ENCODE measurements around the gene SLC18A3.

The SLC18A3 gene

GRCh38 chr10:49613882-49614241, 3.8 kb downstream of the SLC18A3 start, which contains the start of gene CHAT:
CHAT (plus strand) TSS chr10:49614037; CDS start chr10:49614190, 153 bp downstream.
- Histone ChIP-seq H2BK5ac (ENCODE audit: low read length) (no peak within 1 kb of the TSS), H3K27me3 (ENCODE audit: insufficient read depth, low read length, poor library complexity) (peaks cover 57% of the 10 kb centered on the region), H4K5ac (ENCODE audit: low read length) (no peak within 1 kb of the TSS), H3K23ac (ENCODE audit: low read length) (no peak within 1 kb of the TSS), H3K9ac (ENCODE audit: low read length) (no peak within 1 kb of the TSS), H3K79me1 (ENCODE audit: low read length) (no peaks in the 10 kb centered on the region), H3K4me1 (ENCODE audit: control insufficient read depth, low read depth, low read length) (no peaks in the 10 kb centered on the region), H3K79me2 (ENCODE audit: control insufficient read depth, insufficient read depth, low read length) (no peaks in the 10 kb centered on the region), H2BK15ac (replicated peaks; ENCODE audit: low read depth) (no peak within 1 kb of the TSS), H3K4me3 (ENCODE audit: low read length) (no peak within 1 kb of the TSS), H4K8ac (ENCODE audit: low read depth, low read length) (no peak within 1 kb of the TSS), H2AK5ac (ENCODE audit: low read length) (no peak within 1 kb of the TSS), H3K27ac (ENCODE audit: low read depth, low read length) (no peak within 1 kb of the TSS), H3K56ac (ENCODE audit: low read length) (no peak within 1 kb of the TSS), H3K36me3 (ENCODE audit: control insufficient read depth, insufficient read depth, low read length) (no peaks in the 10 kb centered on the region), H3K18ac (ENCODE audit: low read length) (no peak within 1 kb of the TSS), H2BK120ac (ENCODE audit: low read depth, low read length) (no peak within 1 kb of the TSS), H3K4me2 (ENCODE audit: low read length) (no peak within 1 kb of the TSS), H3K4ac (ENCODE audit: low read depth, low read length) (no peak within 1 kb of the TSS)
- DNase-seq = no peak
- WGBS (ENCODE audit: extremely low coverage, insufficient coverage, low lambda C conversion rate) = no CpG with 5 or more reads among the region's 10 CpGs

DNA sequence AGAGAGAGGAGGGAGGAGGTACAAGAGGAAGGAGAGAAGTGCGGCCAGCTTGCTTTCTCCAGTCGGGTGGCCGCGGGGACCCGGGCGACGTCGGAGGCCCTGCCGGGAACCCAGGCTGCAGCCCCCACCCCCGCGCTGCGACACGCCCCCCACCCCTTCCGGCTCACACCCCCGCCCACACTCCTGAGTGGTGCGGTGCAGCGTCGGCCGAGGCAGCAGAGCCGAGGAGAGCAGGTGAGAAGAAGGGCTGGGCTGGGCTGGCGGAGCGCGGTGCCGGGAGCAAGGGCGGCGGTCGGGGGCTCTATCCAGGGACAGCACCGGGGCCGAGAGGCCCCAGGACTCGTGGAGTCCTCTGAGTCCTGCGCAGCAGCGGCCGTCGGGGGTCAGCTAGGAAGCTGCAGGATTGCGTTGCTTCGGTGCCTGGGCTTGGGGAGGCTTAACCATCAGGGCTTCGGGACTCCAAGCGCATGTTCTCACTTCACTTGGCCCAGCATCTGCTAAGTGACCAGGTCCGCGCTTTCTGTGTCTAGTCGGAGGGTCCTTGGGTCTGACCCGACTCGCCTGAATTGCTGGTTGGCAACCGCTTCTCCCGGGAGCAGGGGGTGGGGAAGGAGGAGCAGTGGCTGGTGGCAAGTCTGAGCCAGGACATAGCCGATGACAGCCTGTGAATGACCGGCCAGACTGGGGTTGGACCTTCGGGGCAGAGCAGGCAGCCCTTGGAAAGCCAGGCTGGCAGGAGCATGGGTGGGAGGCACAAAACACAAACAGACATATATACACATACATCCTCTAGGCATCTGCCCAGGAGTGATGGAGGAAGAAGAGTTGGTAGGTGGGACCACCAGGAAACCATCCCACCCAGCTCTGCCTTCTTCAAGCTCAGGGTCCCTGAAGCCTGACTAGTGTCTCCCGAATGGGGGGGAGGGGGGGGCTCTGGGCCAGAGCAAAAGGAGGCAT, 4.4 kb downstream of the SLC18A3 start:
- Histone ChIP-seq H2BK15ac (replicated peaks; ENCODE audit: low read depth) (no peak overlapping the region), H3K23ac (ENCODE audit: low read length) (no peak overlapping the region), H3K4ac (ENCODE audit: low read depth, low read length) (no peak overlapping the region), H3K9ac (ENCODE audit: low read length) (no peak overlapping the region), H3K27me3 (ENCODE audit: insufficient read depth, low read length, poor library complexity) (peaks cover 50% of the 10 kb centered on the region), H3K27ac (ENCODE audit: low read depth, low read length) (no peak overlapping the region), H2BK120ac (ENCODE audit: low read depth, low read length) (no peak overlapping the region), H2BK5ac (ENCODE audit: low read length) (no peak overlapping the region), H3K18ac (ENCODE audit: low read length) (no peak overlapping the region), H2AK5ac (ENCODE audit: low read length) (no peak overlapping the region), H3K4me2 (ENCODE audit: low read length) (no peak overlapping the region), H3K36me3 (ENCODE audit: control insufficient read depth, insufficient read depth, low read length) (no peaks in the 10 kb centered on the region), H3K79me1 (ENCODE audit: low read length) (no peaks in the 10 kb centered on the region), H3K56ac (ENCODE audit: low read length) (no peak overlapping the region), H4K5ac (ENCODE audit: low read length) (no peak overlapping the region), H3K79me2 (ENCODE audit: control insufficient read depth, insufficient read depth, low read length) (no peaks in the 10 kb centered on the region), H4K8ac (ENCODE audit: low read depth, low read length) (no peak overlapping the region), H3K4me3 (ENCODE audit: low read length) (no peak overlapping the region), H3K4me1 (ENCODE audit: control insufficient read depth, low read depth, low read length) (no peaks in the 10 kb centered on the region)
- WGBS (ENCODE audit: extremely low coverage, insufficient coverage, low lambda C conversion rate) = no CpG with 5 or more reads among the region's 49 CpGs
- DNase-seq = no peak

DNA sequence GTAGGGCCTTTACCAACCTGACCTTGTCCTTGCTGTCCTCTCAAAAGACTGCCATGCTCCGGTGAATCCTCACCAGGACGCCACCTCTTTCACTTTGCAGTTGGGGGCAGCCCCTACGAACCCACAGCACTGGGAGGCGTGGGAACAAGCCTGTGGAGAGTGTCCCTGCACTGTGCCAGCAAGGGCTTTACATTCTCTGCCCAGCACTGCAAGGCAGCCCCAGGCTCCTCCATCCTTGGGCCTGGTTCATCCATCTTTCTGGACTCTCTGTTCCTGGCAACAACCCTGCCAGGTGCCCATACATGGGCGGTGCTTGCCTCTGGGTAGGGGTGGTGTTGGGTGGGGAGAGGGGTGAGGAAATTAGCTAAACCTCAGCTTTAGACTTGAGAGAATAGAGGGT, 5.1 kb downstream of the SLC18A3 start:
- DNase-seq = no peak
- no peaks in the 10 kb centered on the region for H3K4me1 ChIP-seq (ENCODE audit: control insufficient read depth, low read depth, low read length)
- no peak overlapping the region for H2BK120ac ChIP-seq (ENCODE audit: low read depth, low read length)
- no peaks in the 10 kb centered on the region for H3K36me3 ChIP-seq (ENCODE audit: control insufficient read depth, insufficient read depth, low read length)
- H3K27ac ChIP-seq (ENCODE audit: low read depth, low read length) = no peak overlapping the region
- H2AK5ac ChIP-seq (ENCODE audit: low read length) = no peak overlapping the region
- H3K18ac ChIP-seq (ENCODE audit: low read length) = no peak overlapping the region
- H4K8ac ChIP-seq (ENCODE audit: low read depth, low read length) = no peak overlapping the region
- H3K23ac ChIP-seq (ENCODE audit: low read length) = no peak overlapping the region
- no peaks in the 10 kb centered on the region for H3K79me1 ChIP-seq (ENCODE audit: low read length)
- no peak overlapping the region for H3K4ac ChIP-seq (ENCODE audit: low read depth, low read length)
- no peak overlapping the region for H3K4me2 ChIP-seq (ENCODE audit: low read length)
- H3K27me3 ChIP-seq (ENCODE audit: insufficient read depth, low read length, poor library complexity) = peaks cover 49% of the 10 kb centered on the region
- H3K79me2 ChIP-seq (ENCODE audit: control insufficient read depth, insufficient read depth, low read length) = no peaks in the 10 kb centered on the region
- H2BK15ac ChIP-seq (replicated peaks; ENCODE audit: low read depth) = no peak overlapping the region
- H3K9ac ChIP-seq (ENCODE audit: low read length) = no peak overlapping the region
- WGBS (ENCODE audit: extremely low coverage, insufficient coverage, low lambda C conversion rate) = no CpG with 5 or more reads among the region's 5 CpGs
- H4K5ac ChIP-seq (ENCODE audit: low read length) = no peak overlapping the region
- H3K4me3 ChIP-seq (ENCODE audit: low read length) = no peak overlapping the region
- no peak overlapping the region for H2BK5ac ChIP-seq (ENCODE audit: low read length)
- H3K56ac ChIP-seq (ENCODE audit: low read length) = no peak overlapping the region

- Histone ChIP-seq H3K4me1 (ENCODE audit: control insufficient read depth, low read depth, low read length) (no peaks in the 10 kb centered on the region), H3K79me1 (ENCODE audit: low read length) (no peaks in the 10 kb centered on the region), H2BK120ac (ENCODE audit: low read depth, low read length) (no peak overlapping the region), H3K4me2 (ENCODE audit: low read length) (no peak overlapping the region), H3K79me2 (ENCODE audit: control insufficient read depth, insufficient read depth, low read length) (no peaks in the 10 kb centered on the region), H3K36me3 (ENCODE audit: control insufficient read depth, insufficient read depth, low read length) (no peaks in the 10 kb centered on the region), H3K27me3 (ENCODE audit: insufficient read depth, low read length, poor library complexity) (peaks cover 48% of the 10 kb centered on the region), H4K8ac (ENCODE audit: low read depth, low read length) (no peak overlapping the region), H2AK5ac (ENCODE audit: low read length) (no peak overlapping the region), H3K4ac (ENCODE audit: low read depth, low read length) (no peak overlapping the region), H2BK5ac (ENCODE audit: low read length) (no peak overlapping the region), H3K9ac (ENCODE audit: low read length) (no peak overlapping the region), H3K27ac (ENCODE audit: low read depth, low read length) (no peak overlapping the region), H2BK15ac (replicated peaks; ENCODE audit: low read depth) (no peak overlapping the region), H3K4me3 (ENCODE audit: low read length) (no peak overlapping the region), H3K56ac (ENCODE audit: low read length) (no peak overlapping the region), H3K18ac (ENCODE audit: low read length) (no peak overlapping the region), H3K23ac (ENCODE audit: low read length) (no peak overlapping the region), H4K5ac (ENCODE audit: low read length) (no peak overlapping the region)
- no peak for DNase-seq
- WGBS (ENCODE audit: extremely low coverage, insufficient coverage, low lambda C conversion rate) = no CpG with 5 or more reads among the region's 5 CpGs
These were observed 5.6 kb downstream of the SLC18A3 start for GRCh38 chr10:49615721-49616120.

- Histone ChIP-seq H3K36me3 (ENCODE audit: control insufficient read depth, insufficient read depth, low read length) (no peaks in the 10 kb centered on the region), H2BK15ac (replicated peaks; ENCODE audit: low read depth) (no peak overlapping the region), H3K27ac (ENCODE audit: low read depth, low read length) (no peak overlapping the region), H2BK120ac (ENCODE audit: low read depth, low read length) (no peak overlapping the region), H3K79me2 (ENCODE audit: control insufficient read depth, insufficient read depth, low read length) (no peaks in the 10 kb centered on the region), H3K9ac (ENCODE audit: low read length) (no peak overlapping the region), H3K4me3 (ENCODE audit: low read length) (no peak overlapping the region), H3K56ac (ENCODE audit: low read length) (no peak overlapping the region), H3K23ac (ENCODE audit: low read length) (no peak overlapping the region), H3K4ac (ENCODE audit: low read depth, low read length) (no peak overlapping the region), H4K8ac (ENCODE audit: low read depth, low read length) (no peak overlapping the region), H2AK5ac (ENCODE audit: low read length) (no peak overlapping the region), H3K79me1 (ENCODE audit: low read length) (no peaks in the 10 kb centered on the region), H3K4me2 (ENCODE audit: low read length) (no peak overlapping the region), H3K27me3 (ENCODE audit: insufficient read depth, low read length, poor library complexity) (peaks cover 40% of the 10 kb centered on the region), H3K4me1 (ENCODE audit: control insufficient read depth, low read depth, low read length) (no peaks in the 10 kb centered on the region), H2BK5ac (ENCODE audit: low read length) (no peak overlapping the region), H4K5ac (ENCODE audit: low read length) (no peak overlapping the region), H3K18ac (ENCODE audit: low read length) (no peak overlapping the region)
- no peak for DNase-seq
- WGBS (ENCODE audit: extremely low coverage, insufficient coverage, low lambda C conversion rate) = no CpG with 5 or more reads among the region's 6 CpGs
These were observed 6.5 kb downstream of the SLC18A3 start for GRCh38 chr10:49616421-49617101.

All from mesendoderm (in vitro differentiated cells).